ENCODE data around the gene ARHGAP44. TPM values are rescaled to one million over a fixed set of nuclear protein-coding genes. Genes with fewer than 3 reads are reported as not detected.

Gene ARHGAP44
- total and polyA plus RNA-seq, 9 of the 15 experiments (the other 6 are each of a cell fraction or from before 2014, with no cell fraction given) = 0.01 to 0.68 (median 0.07) TPM; not detected in 1

GRCh38 chr17:12964162-12964561 is 174.9 kb downstream of the ARHGAP44 start (continued):
- TF ChIP-seq MED1 (CRISPR knock-in tag; IDR thresholded peaks at IDR 0.05; ENCODE audit: borderline replicate concordance) = no peak
- TF ChIP-seq ATF1 (CRISPR knock-in tag; IDR thresholded peaks at IDR 0.05) = no peak
- no peak for TF ChIP-seq ATF1 (tag; IDR thresholded peaks at IDR 0.05)

- no peaks in the 10 kb centered on the region for H3K4me1 ChIP-seq (replicated peaks in 1 of 2; ENCODE audit: control insufficient read depth in 2 of 2, insufficient read depth in 2 of 2, low read length in 2 of 2)
- H2AFZ ChIP-seq (ENCODE audit: low read depth, low read length) = no peak overlapping the region
- WGBS (ENCODE audit: insufficient coverage, low coverage, missing lambda C conversion rate) = 0% methylated on average over 8 of the region's 10 CpGs
- no peak for TF ChIP-seq ZNF217 (CRISPR knock-in tag; IDR thresholded peaks at IDR 0.05)
- TF ChIP-seq SIX5 (IDR thresholded peaks at IDR 0.05; ENCODE audit: borderline replicate concordance in 1 of 2, insufficient read depth in 1 of 2, low read depth in 1 of 2, low read length in 2 of 2) = no peak
- TF ChIP-seq KDM2B (CRISPR knock-in tag; IDR thresholded peaks at IDR 0.05) = no peak
- no peak for TF ChIP-seq STAT5A (IDR thresholded peaks at IDR 0.05; ENCODE audit: borderline replicate concordance, low read length)
- no peak for TF ChIP-seq CREB5 (CRISPR knock-in tag; IDR thresholded peaks at IDR 0.05)
- no peak for TF ChIP-seq MCM7 (IDR thresholded peaks at IDR 0.05)
- TF ChIP-seq ZNF324 (CRISPR knock-in tag; IDR thresholded peaks at IDR 0.05) = no peak
- TF ChIP-seq ZBTB26 (CRISPR knock-in tag; IDR thresholded peaks at IDR 0.05) = no peak
- no peak for TF ChIP-seq NRF1 (conservative IDR thresholded peaks at IDR 0.05 in 1 of 2, IDR thresholded peaks at IDR 0.05 in 1 of 2)
- no peak for TF ChIP-seq HNRNPLL (IDR thresholded peaks at IDR 0.05; ENCODE audit: low read depth, low read length, poor library complexity, severe bottlenecking)
- TF ChIP-seq ZNF41 (CRISPR knock-in tag; conservative IDR thresholded peaks at IDR 0.05) = no peak
- no peak for ATAC-seq
- H3K9me1 ChIP-seq (ENCODE audit: control insufficient read depth, insufficient read depth, low read length) = no peaks in the 10 kb centered on the region
- no peak for DNase-seq (ENCODE audit: extremely low read depth in 1 of 4, low spot score in 3 of 4)
- peaks cover 0 to 18% of the 10 kb centered on the region in 2 experiments; a peak in 2 of 5 replicates for H3K27me3 ChIP-seq (ENCODE audit: control insufficient read depth in 2 of 2, insufficient read depth in 2 of 2, low read length in 2 of 2)
- intact Hi-C loops (cut with micrococcal nuclease) (no loop called here), in situ Hi-C loops (cut with MboI) (no loop called here)
- no peaks in the 10 kb centered on the region for H4K20me1 ChIP-seq (replicated peaks; ENCODE audit: control insufficient read depth, insufficient read depth, low read length)
- no peak overlapping the region for H3K9ac ChIP-seq (ENCODE audit: insufficient read depth in 1 of 2, low read depth in 2 of 2, low read length in 2 of 2)
- no peaks in the 10 kb centered on the region for H3K36me3 ChIP-seq (ENCODE audit: control insufficient read depth, insufficient read depth, low read length)
- H3K4me2 ChIP-seq (ENCODE audit: insufficient read depth, low read length) = no peak overlapping the region
- no peaks in the 10 kb centered on the region for H3K9me3 ChIP-seq (replicated peaks; ENCODE audit: control insufficient read depth, insufficient read depth, low read depth, low read length)
- POLR2A ChIA-PET = interaction anchor here (0.6 kb wide), 1 partner anchor 90 kb away, joined by 3 read pairs; no protein-coding TSS in a partner anchor
- FAIRE-seq = no peak
- CTCF ChIA-PET (ENCODE audit: low intra/inter-chr PET ratio) = no interaction called here
- BruUV-seq (replicated peaks) = no TSS peak
- no peaks in the 10 kb centered on the region for H3K79me2 ChIP-seq (ENCODE audit: control insufficient read depth, insufficient read depth, low read length)
- H3K27ac ChIP-seq (ENCODE audit: extremely low read depth, low read depth, low read length) = no peak overlapping the region
- H3K4me3 ChIP-seq = no peak overlapping the region
Observed at GRCh38 chr17:12964840-12965239, 175.5 kb downstream of the ARHGAP44 start.

Data from K562 (cell line).